Cardiac muscle cell (in vitro differentiated cells and primary cell): Measurements from ENCODE around the gene IFI27L1. TPM values are rescaled to one million over a fixed set of nuclear protein-coding genes. Genes with fewer than 3 reads are reported as not detected.

ENCODE experiments used
- DNase-seq, 2 donors: peaks; one replicate each; pipeline versions ENCODE4 v3.0.0 to v3.0.0-alpha.2; 2010 to 2017; ENCODE audit warnings: low read depth in 1 of 2, low spot score in 1 of 2
- H3K27ac ChIP-seq: fragments of 200-600 bp; sonication (generic); 2 replicates; pipeline ENCODE4 v1.5.1; 2016
- H3K27me3 ChIP-seq: fragments of 200-600 bp; sonication (generic); 2 replicates; pipeline ENCODE4 v1.6.0; 2016; ENCODE audit warnings: control low read depth
- H3K36me3 ChIP-seq: fragments of 200-600 bp; sonication (generic); 2 replicates; pipeline ENCODE4 v1.5.1; 2016; ENCODE audit warnings: control low read depth
- H3K4me1 ChIP-seq: fragments of 200-600 bp; sonication (generic); 2 replicates; pipeline ENCODE4 v1.8.1; 2017; ENCODE audit warnings: low read depth, mild to moderate bottlenecking, mixed run types
- H3K4me3 ChIP-seq: fragments of 200-600 bp; sonication (generic); 2 replicates; pipeline ENCODE4 v1.5.1; 2016; ENCODE audit warnings: mild to moderate bottlenecking
- H3K9me3 ChIP-seq: fragments of 200-600 bp; sonication (generic); 2 replicates; pipeline ENCODE4 v1.5.1; 2017; ENCODE audit warnings: low read depth, mild to moderate bottlenecking, control low read depth
- polyA plus RNA-seq: library from polyadenylated mRNA; unstranded; fragments of >200 nt; fragmentation: Nextera tagmentation; extraction: Ambion mirVana; gene quantifications from 2 replicates; pipeline ENCODE4 v1.2.1, GENCODE V29; 2016
- total RNA-seq: library from RNA; depleted of rRNA; stranded (reverse); fragments of >200 nt; gene quantifications from 2 replicates; pipeline ENCODE4 v1.2.3, GENCODE V29; 2016
- TF ChIP-seq, protein P1 (sequence below): IDR thresholded peaks from 2 replicates; pipeline ENCODE4 v1.5.1; 2012; ENCODE audit warnings: low read depth, mild to moderate bottlenecking, low read length

Gene IFI27L1
- total and polyA plus RNA-seq, 2 experiments from 2014 or later, result 75.5 to 95.4 TPM

DNA sequence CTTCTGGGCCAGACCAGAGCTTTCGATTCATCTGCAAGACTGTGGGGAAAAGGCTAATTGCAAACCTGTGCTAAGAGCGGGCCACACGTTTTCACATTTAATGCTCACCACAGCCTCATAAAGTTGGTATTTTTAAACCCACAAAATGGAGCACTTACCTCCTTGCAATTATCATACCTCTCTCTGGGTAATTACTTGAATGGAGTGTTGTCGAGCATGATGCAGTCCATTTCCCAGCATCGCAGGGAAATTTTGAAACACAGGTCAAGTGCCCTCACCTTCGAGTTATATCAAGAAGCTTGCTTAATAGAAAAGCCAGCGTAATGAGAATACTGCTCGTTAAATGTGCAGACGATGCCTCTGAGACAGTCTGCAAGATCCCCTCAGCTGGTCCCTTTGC, 57.1 kb downstream of the IFI27L1 start:
- H3K9me3 ChIP-seq, result no peaks in the 10 kb centered on the region
- no peak for DNase-seq
- no peaks in the 10 kb centered on the region for H3K27me3 ChIP-seq
- H3K27ac ChIP-seq, result no peak overlapping the region
- H3K4me1 ChIP-seq, result no peaks in the 10 kb centered on the region
- TF ChIP-seq, protein P1, sequence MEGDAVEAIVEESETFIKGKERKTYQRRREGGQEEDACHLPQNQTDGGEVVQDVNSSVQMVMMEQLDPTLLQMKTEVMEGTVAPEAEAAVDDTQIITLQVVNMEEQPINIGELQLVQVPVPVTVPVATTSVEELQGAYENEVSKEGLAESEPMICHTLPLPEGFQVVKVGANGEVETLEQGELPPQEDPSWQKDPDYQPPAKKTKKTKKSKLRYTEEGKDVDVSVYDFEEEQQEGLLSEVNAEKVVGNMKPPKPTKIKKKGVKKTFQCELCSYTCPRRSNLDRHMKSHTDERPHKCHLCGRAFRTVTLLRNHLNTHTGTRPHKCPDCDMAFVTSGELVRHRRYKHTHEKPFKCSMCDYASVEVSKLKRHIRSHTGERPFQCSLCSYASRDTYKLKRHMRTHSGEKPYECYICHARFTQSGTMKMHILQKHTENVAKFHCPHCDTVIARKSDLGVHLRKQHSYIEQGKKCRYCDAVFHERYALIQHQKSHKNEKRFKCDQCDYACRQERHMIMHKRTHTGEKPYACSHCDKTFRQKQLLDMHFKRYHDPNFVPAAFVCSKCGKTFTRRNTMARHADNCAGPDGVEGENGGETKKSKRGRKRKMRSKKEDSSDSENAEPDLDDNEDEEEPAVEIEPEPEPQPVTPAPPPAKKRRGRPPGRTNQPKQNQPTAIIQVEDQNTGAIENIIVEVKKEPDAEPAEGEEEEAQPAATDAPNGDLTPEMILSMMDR, result no peak
- no peak overlapping the region for H3K4me3 ChIP-seq
- no peaks in the 10 kb centered on the region for H3K36me3 ChIP-seq

DNA sequence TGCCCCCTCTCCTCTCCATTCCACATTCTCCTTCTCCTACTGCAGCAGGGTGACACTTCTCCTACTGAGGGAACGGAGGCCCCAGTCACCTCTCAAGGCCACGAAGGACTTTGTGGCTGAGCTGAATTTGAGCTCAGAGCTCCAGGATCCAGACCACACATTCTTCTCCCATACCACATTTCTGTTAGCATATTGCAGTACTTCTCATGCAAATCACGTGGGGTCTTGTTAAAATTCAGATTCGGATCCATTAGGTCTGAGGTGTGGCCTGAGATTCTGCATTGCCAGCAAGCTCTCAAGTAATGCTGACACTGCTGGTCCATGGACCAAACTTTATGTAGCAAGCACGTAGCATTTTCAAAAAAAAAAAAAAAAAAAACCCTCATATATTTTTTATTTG, 57.9 kb downstream of the IFI27L1 start:
- no peak for DNase-seq
- Histone ChIP-seq H3K4me3 (no peak overlapping the region), H3K27me3 (no peaks in the 10 kb centered on the region), H3K36me3 (no peaks in the 10 kb centered on the region), H3K27ac (no peak overlapping the region), H3K9me3 (no peaks in the 10 kb centered on the region), H3K4me1 (no peaks in the 10 kb centered on the region)
- TF ChIP-seq, protein P1, result no peak

DNA sequence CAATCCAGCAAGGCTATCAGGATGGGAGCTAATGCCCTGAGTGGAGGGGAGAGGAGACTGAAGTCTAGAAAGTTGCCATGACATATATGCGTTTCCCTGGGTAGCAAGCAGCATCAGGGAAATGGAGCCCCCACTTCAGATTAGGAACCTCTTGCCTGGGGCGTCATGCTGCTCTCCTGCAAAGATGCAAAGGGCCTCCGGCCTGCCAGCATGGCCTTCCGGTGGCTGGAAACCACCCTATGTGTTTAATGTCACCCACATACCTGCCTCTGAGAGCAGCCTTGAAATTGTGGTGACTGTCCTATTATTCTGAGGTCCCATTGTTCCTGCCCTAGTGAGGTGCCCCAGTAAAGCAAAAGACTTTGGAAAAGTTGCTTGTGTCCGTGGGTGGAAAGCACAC, 58.3 kb downstream of the IFI27L1 start:
- Histone ChIP-seq H3K27ac (no peak overlapping the region), H3K4me3 (no peak overlapping the region), H3K4me1 (no peaks in the 10 kb centered on the region), H3K27me3 (no peaks in the 10 kb centered on the region), H3K9me3 (no peaks in the 10 kb centered on the region), H3K36me3 (no peaks in the 10 kb centered on the region)
- TF ChIP-seq, protein P1, result no peak
- DNase-seq, result no peak

DNA sequence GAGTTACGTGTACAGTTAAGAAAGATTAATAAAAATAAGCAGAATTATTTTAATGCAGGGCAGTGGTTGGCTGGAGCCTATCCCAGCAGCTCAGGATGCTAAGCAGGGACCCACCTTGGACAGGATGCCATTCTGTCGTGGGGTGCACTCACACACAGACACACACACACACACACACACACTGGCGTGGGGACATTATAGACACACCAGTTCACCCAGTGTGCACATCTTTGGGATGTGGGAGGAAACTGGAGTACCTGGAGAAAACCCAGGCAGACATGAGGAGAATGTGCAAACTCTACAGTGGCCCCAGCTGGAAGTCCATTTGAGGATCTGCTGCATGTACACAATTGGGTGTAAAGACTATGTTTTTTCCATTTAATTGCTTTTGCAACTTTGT, 61.1 kb downstream of the IFI27L1 start:
- Histone ChIP-seq H3K4me3 (no peak overlapping the region), H3K36me3 (no peaks in the 10 kb centered on the region), H3K27ac (no peak overlapping the region), H3K27me3 (no peaks in the 10 kb centered on the region), H3K9me3 (no peaks in the 10 kb centered on the region), H3K4me1 (no peaks in the 10 kb centered on the region)
- TF ChIP-seq, protein P1, result no peak
- no peak for DNase-seq

- TF ChIP-seq, protein P1, result no peak
- H3K27me3 ChIP-seq, result no peaks in the 10 kb centered on the region
- H3K27ac ChIP-seq, result no peak overlapping the region
- no peaks in the 10 kb centered on the region for H3K9me3 ChIP-seq
- no peaks in the 10 kb centered on the region for H3K4me1 ChIP-seq
- no peaks in the 10 kb centered on the region for H3K36me3 ChIP-seq
- H3K4me3 ChIP-seq, result no peak overlapping the region
- no peak for DNase-seq
Observed at GRCh38 chr14:94142836-94143235, 61.7 kb downstream of the IFI27L1 start.

DNA sequence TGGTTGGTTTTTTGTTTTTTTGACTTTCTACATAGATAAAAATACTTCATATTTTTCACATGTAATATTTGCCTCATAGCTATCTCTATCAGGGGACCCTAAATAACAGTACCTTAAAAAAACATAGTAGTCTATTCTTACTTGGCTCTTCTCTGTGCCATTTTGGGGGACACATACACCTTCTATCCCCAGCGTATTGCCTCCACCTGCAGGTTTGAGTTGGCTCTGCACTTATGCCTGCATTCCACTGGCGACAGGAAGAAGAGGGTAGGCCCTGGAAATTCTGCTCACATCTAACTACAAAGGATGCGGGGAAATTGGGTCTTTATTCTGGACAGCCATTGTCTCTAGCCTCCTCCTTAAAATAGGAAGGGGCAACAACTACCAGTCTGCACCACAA, 62.1 kb downstream of the IFI27L1 start:
- no peaks in the 10 kb centered on the region for H3K9me3 ChIP-seq
- peak in 1 of 2 donors; percentile 52 for DNase-seq

More for the DNA sequence above, 62.1 kb downstream of the IFI27L1 start:
- Histone ChIP-seq H3K27ac (no peak overlapping the region), H3K36me3 (no peaks in the 10 kb centered on the region), H3K27me3 (no peaks in the 10 kb centered on the region), H3K4me3 (no peak overlapping the region), H3K4me1 (no peaks in the 10 kb centered on the region)
- TF ChIP-seq, protein P1, result peak; percentile 32
